GM12892 (cell line): ENCODE results near the gene CHST6.
"Not testable (repeated sequence)": the region's sequence is repeated elsewhere in the genome, so short reads cannot be mapped to it uniquely, and the experiment has no call there.

Experiments used
- POLR2A ChIP-seq: IDR thresholded peaks from 2 replicates; pipeline ENCODE4 v1.6.1; 2011; ENCODE audit warnings: low read depth, low read length, control low read depth
- POLR2AphosphoS5 ChIP-seq: IDR thresholded peaks from 2 replicates; pipeline ENCODE4 v1.6.1; 2011; ENCODE audit warnings: low read depth, low read length, control low read depth
- TAF1 ChIP-seq: IDR thresholded peaks from 2 replicates; pipeline ENCODE4 v1.6.1; 2011; ENCODE audit warnings: low read depth, mild to moderate bottlenecking, control low read depth, low read length, borderline replicate concordance

DNA sequence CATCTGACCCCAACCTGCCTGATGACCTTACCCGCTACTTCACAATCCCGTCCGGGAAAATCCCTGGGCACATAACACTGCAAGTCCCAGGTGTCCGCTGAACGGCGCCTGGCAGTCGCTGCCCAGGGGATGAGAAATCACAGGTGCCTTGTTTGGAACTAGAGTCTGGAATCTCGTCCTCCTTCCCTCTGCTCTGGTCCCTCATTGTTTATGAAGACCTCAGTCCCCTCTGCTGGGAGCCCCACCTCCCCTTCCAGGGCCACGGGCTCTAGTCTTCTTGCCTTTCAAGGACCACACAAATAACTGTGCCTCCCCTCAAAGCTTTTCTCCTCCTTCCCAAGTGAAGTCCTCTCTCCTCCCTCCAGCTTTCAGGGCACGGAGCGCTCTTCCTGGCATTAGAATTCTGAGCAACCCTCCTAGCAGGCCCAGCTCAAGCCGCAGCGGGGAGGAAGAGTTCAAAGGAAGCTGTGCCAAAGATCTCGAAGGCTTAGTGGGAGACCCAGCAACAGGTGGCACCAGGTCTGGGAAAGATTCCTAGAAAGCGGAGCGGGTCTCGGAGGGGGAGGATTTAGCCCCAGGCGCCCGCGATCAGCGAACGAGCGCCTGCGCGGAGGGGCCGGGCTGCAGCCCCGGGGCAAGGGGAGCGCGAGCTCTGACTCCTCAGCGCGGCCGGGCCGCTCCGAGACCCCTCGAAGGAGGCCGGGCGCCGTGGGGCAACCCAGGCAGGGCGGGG, 31.7 kb downstream of the CHST6 start:
- not testable (repeated sequence) for TF ChIP-seq POLR2AphosphoS5, POLR2A, TAF1
